HG03095 (cell line): ENCODE results near the gene COL1A1.

Source experiments
- ATAC-seq: cut with Tn5 transposase; IDR thresholded peaks from one replicate; pipeline ENCODE4 v1.9.1; 2021; ENCODE audit warnings: moderate library complexity; ENCODE audit not compliant: unreplicated experiment

The COL1A1 gene

GRCh38 chr17:50174444-50174843 is 27.0 kb downstream of the COL1A1 start:
- ATAC-seq, result no peak

GRCh38 chr17:50173335-50173941 is 28.0 kb downstream of the COL1A1 start:
- ATAC-seq, result no peak

GRCh38 chr17:50172936-50173334 is 28.5 kb downstream of the COL1A1 start:
- no peak for ATAC-seq

GRCh38 chr17:50172130-50172529 is 29.3 kb downstream of the COL1A1 start:
- no peak for ATAC-seq

GRCh38 chr17:50171371-50172071 is 29.9 kb downstream of the COL1A1 start:
- no peak for ATAC-seq

GRCh38 chr17:50170662-50171370 is 30.6 kb downstream of the COL1A1 start:
- ATAC-seq, result peak; percentile 57

- no peak for ATAC-seq
Observed at GRCh38 chr17:50169881-50170459, 31.5 kb downstream of the COL1A1 start.

GRCh38 chr17:50169121-50169764 is 32.2 kb downstream of the COL1A1 start:
- ATAC-seq, result no peak

- ATAC-seq, result no peak
Observed at GRCh38 chr17:50168319-50168718, 33.1 kb downstream of the COL1A1 start.

- no peak for ATAC-seq
Observed at GRCh38 chr17:50167371-50167770, 34.1 kb downstream of the COL1A1 start.

- ATAC-seq, result no peak
Observed at GRCh38 chr17:50166518-50167181, 34.8 kb downstream of the COL1A1 start.

- no peak for ATAC-seq
Observed at GRCh38 chr17:50165867-50166517, 35.4 kb downstream of the COL1A1 start, which contains the start of gene SGCA. Gene SGCA (plus strand): TSS chr17:50166005. CDS start chr17:50166041, 36 bp downstream.

GRCh38 chr17:50165466-50165865 is 36.0 kb downstream of the COL1A1 start:
- ATAC-seq, result no peak

GRCh38 chr17:50165066-50165465 is 36.4 kb downstream of the COL1A1 start:
- ATAC-seq, result no peak

- no peak for ATAC-seq
Observed at GRCh38 chr17:50164697-50164988, 36.8 kb downstream of the COL1A1 start.

GRCh38 chr17:50163843-50164696 is 37.4 kb downstream of the COL1A1 start:
- ATAC-seq, result no peak

GRCh38 chr17:50162466-50163254 is 38.8 kb downstream of the COL1A1 start:
- no peak for ATAC-seq

GRCh38 chr17:50161911-50162288 is 39.5 kb downstream of the COL1A1 start:
- no peak for ATAC-seq
